Measurements from ENCODE around the gene UFSP1. TPM values are rescaled to one million over a fixed set of nuclear protein-coding genes. Genes with fewer than 3 reads are reported as not detected.
"Not testable (repeated sequence)": the region's sequence is repeated elsewhere in the genome, so short reads cannot be mapped to it uniquely, and the experiment has no call there.

The UFSP1 gene
- polyA plus RNA-seq, 1 donor from 2014 or later: 2.4 TPM

- Histone ChIP-seq H3K79me2 (replicated peaks; ENCODE audit: insufficient read depth, low read length) (no peaks in the 10 kb centered on the region), H3F3A (ENCODE audit: insufficient read depth, low read length, poor library complexity, severe bottlenecking) (no peaks in the 10 kb centered on the region), H3K4me3 (ENCODE audit: low read length) (no peak overlapping the region), H2AFZ (ENCODE audit: low read depth, low read length) (no peak overlapping the region), H3K36me3 (ENCODE audit: insufficient read depth, low read length) (no peaks in the 10 kb centered on the region), H3K27me3 (ENCODE audit: insufficient read depth, low read depth, low read length) (no peaks in the 10 kb centered on the region), H3K9me3 (ENCODE audit: low read length) (no peaks in the 10 kb centered on the region), H4K20me1 (ENCODE audit: insufficient read depth) (no peaks in the 10 kb centered on the region), H3K27ac (ENCODE audit: low read length) (no peak overlapping the region), H3K4me2 (ENCODE audit: low read length) (no peak overlapping the region), H3K9ac (ENCODE audit: low read length) (no peak overlapping the region), H3K9me2 (ENCODE audit: insufficient read depth, low read length) (no peaks in the 10 kb centered on the region)
- TF ChIP-seq REST (IDR thresholded peaks at IDR 0.05; ENCODE audit: borderline replicate concordance) (no peak), SMC3 (conservative IDR thresholded peaks at IDR 0.05; ENCODE audit: poor library complexity) (no peak), MXI1 (conservative IDR thresholded peaks at IDR 0.05; ENCODE audit: poor library complexity, severe bottlenecking) (no peak), RAD21 (conservative IDR thresholded peaks at IDR 0.05) (no peak), EP300 (conservative IDR thresholded peaks at IDR 0.05; ENCODE audit: poor library complexity, severe bottlenecking) (no peak), CTCF (IDR thresholded peaks at IDR 0.05; ENCODE audit: poor library complexity, severe bottlenecking) (no peak), TAF1 (IDR thresholded peaks at IDR 0.05; ENCODE audit: low read depth) (no peak), POLR2AphosphoS5 (IDR thresholded peaks at IDR 0.05) (no peak), EZH2 (IDR thresholded peaks at IDR 0.05; ENCODE audit: borderline replicate concordance, insufficient read depth, low read length, poor library complexity, severe bottlenecking) (no peak)
Observed at GRCh38 chr7:100921039-100921438, 31.5 kb upstream of the UFSP1 start.

GRCh38 chr7:100919779-100920437 lies 30.4 kb upstream of the UFSP1 start:
- H3K4me3 ChIP-seq (ENCODE audit: low read length); H2AFZ ChIP-seq (ENCODE audit: low read depth, low read length); H3F3A ChIP-seq (ENCODE audit: insufficient read depth, low read length, poor library complexity, severe bottlenecking); H3K27ac ChIP-seq (ENCODE audit: low read length); H4K20me1 ChIP-seq (ENCODE audit: insufficient read depth); H3K4me2 ChIP-seq (ENCODE audit: low read length); H3K27me3 ChIP-seq (ENCODE audit: insufficient read depth, low read depth, low read length); H3K79me2 ChIP-seq (replicated peaks; ENCODE audit: insufficient read depth, low read length); H3K9me3 ChIP-seq (ENCODE audit: low read length); H3K9ac ChIP-seq (ENCODE audit: low read length); H3K36me3 ChIP-seq (ENCODE audit: insufficient read depth, low read length); H3K9me2 ChIP-seq (ENCODE audit: insufficient read depth, low read length): not testable (repeated sequence)

GRCh38 chr7:100919335-100919734 lies 29.8 kb upstream of the UFSP1 start:
- not testable (repeated sequence) for H3K4me2 ChIP-seq (ENCODE audit: low read length)

More at GRCh38 chr7:100919335-100919734, 29.8 kb upstream of the UFSP1 start:
- H3K9ac ChIP-seq (ENCODE audit: low read length); H3K27me3 ChIP-seq (ENCODE audit: insufficient read depth, low read depth, low read length); H3F3A ChIP-seq (ENCODE audit: insufficient read depth, low read length, poor library complexity, severe bottlenecking); H3K4me3 ChIP-seq (ENCODE audit: low read length); H3K79me2 ChIP-seq (replicated peaks; ENCODE audit: insufficient read depth, low read length); H3K9me2 ChIP-seq (ENCODE audit: insufficient read depth, low read length); H3K9me3 ChIP-seq (ENCODE audit: low read length); H4K20me1 ChIP-seq (ENCODE audit: insufficient read depth); H3K36me3 ChIP-seq (ENCODE audit: insufficient read depth, low read length); H3K27ac ChIP-seq (ENCODE audit: low read length); H2AFZ ChIP-seq (ENCODE audit: low read depth, low read length): not testable (repeated sequence)
